Body of pancreas (tissue), 4 donors: ENCODE results near the gene CCL7. TPM values are rescaled to one million over a fixed set of nuclear protein-coding genes. Genes with fewer than 3 reads are reported as not detected.

Experiments used
- ATAC-seq: fragments of 150-250 bp; one replicate; pipeline ENCODE4 v1.9.1; 2016
- DNase-seq, 4 donors: peaks; one replicate each; pipeline ENCODE4 v3.0.0-alpha.2; 2019
- H3K27ac ChIP-seq, 4 donors: fragments of 200-600 bp; sonication (generic); 1 replicate in 3 of 4; 2 replicates in 1 of 4; pipeline versions ENCODE4 v1.5.1 to v1.6.1; 2016 to 2019; ENCODE audit warnings: mild to moderate bottlenecking in 1 of 4, mixed read lengths in 1 of 4, moderate library complexity in 1 of 4
- H3K27me3 ChIP-seq, 2 donors: fragments of 200-600 bp; sonication (generic); one replicate each; pipeline ENCODE4 v1.6.0; 2016; ENCODE audit warnings: mild to moderate bottlenecking in 1 of 2
- H3K36me3 ChIP-seq, 2 donors: fragments of 200-600 bp; sonication (generic); replicated peaks in 1 of 2; 2 replicates each; pipeline ENCODE4 v1.5.1; 2016; ENCODE audit warnings: low read depth in 2 of 2; ENCODE audit not compliant: insufficient read depth in 1 of 2
- H3K4me1 ChIP-seq: fragments of 200-600 bp; sonication (generic); one replicate; pipeline ENCODE4 v1.6.0; 2016
- H3K4me3 ChIP-seq, 2 donors: fragments of 200-600 bp; sonication (generic); 1 replicate in 1 of 2; 2 replicates in 1 of 2; pipeline ENCODE4 v1.5.1; 2016 to 2019
- H3K9me3 ChIP-seq, 3 donors: fragments of 200-600 bp; sonication (generic); 1 replicate in 2 of 3; 2 replicates in 1 of 3; pipeline ENCODE4 v1.5.1; 2016
- CTCF ChIP-seq, 7 experiments: fragments of 450-650 bp in 4 of 7; fragments of 200-600 bp in 3 of 7; sonication (generic) in 3 of 7; IDR thresholded peaks; one replicate each; pipeline ENCODE4 v1.5.1; 2016 to 2019; ENCODE audit warnings: antibody characterized with exemption in 7 of 7
- POLR2A ChIP-seq, 3 donors: fragments of 450-650 bp; IDR thresholded peaks; one replicate each; pipeline ENCODE4 v1.6.1; 2016; ENCODE audit warnings: antibody characterized with exemption in 3 of 3, mild to moderate bottlenecking in 2 of 3
- WGBS, 2 donors: methylation state at CpG; one replicate each; pipeline ENCODE4 v1.1.5; 2017; 5-methylcytosine and 5-hydroxymethylcytosine counted together
- intact Hi-C: fragments of 100-400 bp; cut with DNase I; formaldehyde crosslinking; loops from one replicate; pipeline ENCODE4 v1.15.1; 2023
- total RNA-seq, 2 donors: library from RNA; depleted of rRNA; stranded (reverse); fragments of >200 nt; gene quantifications; one replicate each; pipeline ENCODE4 v1.1.0, GENCODE V29; 2016

Gene CCL7
- total RNA-seq, 2 donors from 2014 or later: not detected

GRCh38 chr17:34245351-34245905, 24.6 kb upstream of the CCL7 start:
- Histone ChIP-seq H3K27ac (no peak overlapping the region), H3K9me3 (no peaks in the 10 kb centered on the region), H3K4me3 (no peak overlapping the region), H3K27me3 (no peaks in the 10 kb centered on the region), H3K4me1 (peaks cover 35% of the 10 kb centered on the region), H3K36me3 (no peaks in the 10 kb centered on the region)
- ATAC-seq (no peak), DNase-seq (no peak)
- no peak for TF ChIP-seq CTCF (IDR thresholded peaks at IDR 0.05)
- no peak for TF ChIP-seq POLR2A (IDR thresholded peaks at IDR 0.05)
- WGBS, 2 donors: 59 to 65% methylated on average over 6 of the region's 6 CpGs
- intact Hi-C loops: no loop called here

- WGBS, 2 donors: 61 to 82% methylated on average over 1 of the region's 1 CpG
- H3K9me3 ChIP-seq: no peaks in the 10 kb centered on the region
- no peak for ATAC-seq
- no peak for TF ChIP-seq CTCF (IDR thresholded peaks at IDR 0.05)
- TF ChIP-seq POLR2A (IDR thresholded peaks at IDR 0.05): no peak
- intact Hi-C loops: no loop called here
- no peak overlapping the region for H3K4me3 ChIP-seq
- H3K27ac ChIP-seq: no peak overlapping the region
- H3K4me1 ChIP-seq: peaks cover 40% of the 10 kb centered on the region
- H3K36me3 ChIP-seq: no peaks in the 10 kb centered on the region
- no peaks in the 10 kb centered on the region for H3K27me3 ChIP-seq
- peak in 1 of 4 donors; percentile 42 for DNase-seq
Measured at GRCh38 chr17:34246446-34246845, 23.6 kb upstream of the CCL7 start.

- TF ChIP-seq CTCF (IDR thresholded peaks at IDR 0.05) (no peak), POLR2A (IDR thresholded peaks at IDR 0.05) (no peak)
- Histone ChIP-seq H3K36me3 (no peaks in the 10 kb centered on the region), H3K4me1 (peaks cover 45% of the 10 kb centered on the region), H3K4me3 (no peak overlapping the region), H3K27me3 (no peaks in the 10 kb centered on the region), H3K9me3 (no peaks in the 10 kb centered on the region), H3K27ac (no peak overlapping the region)
- DNase-seq (no peak), ATAC-seq (no peak)
- intact Hi-C loops: no loop called here
- 50 to 53% methylated on average over 3 of the region's 3 CpGs for WGBS, 2 donors
Measured at GRCh38 chr17:34246881-34247280, 23.1 kb upstream of the CCL7 start.

- peak; percentile 54 for ATAC-seq
- Histone ChIP-seq H3K27me3 (no peaks in the 10 kb centered on the region), H3K36me3 (no peaks in the 10 kb centered on the region), H3K4me1 (peaks cover 60% of the 10 kb centered on the region), H3K9me3 (no peaks in the 10 kb centered on the region), H3K4me3 (no peak overlapping the region), H3K27ac (peak overlapping the region in 3 of 4 donors; percentile 53 to 86 (median 83))
- 35 to 55% methylated on average over 6 of the region's 6 CpGs for WGBS, 2 donors
- TF ChIP-seq CTCF (IDR thresholded peaks at IDR 0.05) (no peak), POLR2A (IDR thresholded peaks at IDR 0.05) (no peak)
- intact Hi-C loops: no loop called here
- no peak for DNase-seq
Measured at GRCh38 chr17:34248511-34249024, 21.5 kb upstream of the CCL7 start.

- intact Hi-C loops: no loop called here
- H3K4me3 ChIP-seq: no peak overlapping the region
- H3K4me1 ChIP-seq: peaks cover 65% of the 10 kb centered on the region
- no peaks in the 10 kb centered on the region for H3K36me3 ChIP-seq
- DNase-seq (no peak), ATAC-seq (no peak)
- WGBS, 2 donors: 10 to 13% methylated on average over 1 of the region's 1 CpG
- no peaks in the 10 kb centered on the region for H3K9me3 ChIP-seq
- no peak for TF ChIP-seq POLR2A (IDR thresholded peaks at IDR 0.05)
- TF ChIP-seq CTCF (IDR thresholded peaks at IDR 0.05): no peak
- no peaks in the 10 kb centered on the region for H3K27me3 ChIP-seq
- H3K27ac ChIP-seq: peak overlapping the region in 3 of 4 donors; percentile 53 to 86 (median 83)
Measured at GRCh38 chr17:34249061-34249460, 21.0 kb upstream of the CCL7 start.
